GM12878 (cell line): Measurements from ENCODE around the gene ARMC3. TPM values are rescaled to one million over a fixed set of nuclear protein-coding genes. Genes with fewer than 3 reads are reported as not detected.

Experiments used
- ATAC-seq: fragments of 200-7000 bp; cut with Tn5 transposase; 3 replicates; pipeline ENCODE4 v1.9.1; 2020; ENCODE audit warnings: mild to moderate bottlenecking, moderate library complexity
- BruUV-seq: library from RNA; stranded (reverse); fragments of 400-500 nt; replicated peaks from 2 replicates; lab custom pipeline; 2021; lab: Mats Ljungman, UMichigan
- CTCF ChIA-PET: fragments of 300-600 bp; sonication (Branson Sonifier 250); formaldehyde crosslinking; extraction: SDS; loops from one replicate; lab custom pipeline; 2021; ENCODE audit warnings: inconsistent platforms; lab: Yijun Ruan, JAX
- POLR2A ChIA-PET: fragments of 350-600 bp; formaldehyde crosslinking; extraction: SDS; loops from one replicate; lab custom pipeline; 2021; ENCODE audit warnings: inconsistent platforms; lab: Charles Lee
- RAD21 ChIA-PET: fragments of 300-600 bp; sonication (Branson Sonifier 250); formaldehyde crosslinking; loops from one replicate; lab custom pipeline; 2023; ENCODE audit warnings: antibody characterized with exemption; ENCODE audit not compliant: unreplicated experiment; lab: Charles Lee
- SMC1A ChIA-PET: fragments of 300-600 bp; sonication (Branson Sonifier 250); formaldehyde crosslinking; loops from one replicate; lab custom pipeline; 2023; ENCODE audit not compliant: unreplicated experiment, uncharacterized antibody; lab: Charles Lee
- DNase-seq: peaks from one replicate; pipeline ENCODE4 v3.0.0-alpha.2; 2011; ENCODE audit warnings: low read depth, low spot score
- FAIRE-seq: peaks from 3 replicates; lab custom pipeline; 2011; peaks lifted over from hg19 to GRCh38; lab: Jason Lieb, UNC
- H2AFZ ChIP-seq: 2 replicates; pipeline ENCODE4 v1.6.0; 2011; ENCODE audit warnings: low read depth, low read length, control low read depth; ENCODE audit not compliant: control insufficient read depth
- H3K27ac ChIP-seq: 2 replicates; pipeline ENCODE4 v1.5.1; 2011; ENCODE audit warnings: control low read depth; ENCODE audit not compliant: control insufficient read depth, insufficient read depth
- H3K27me3 ChIP-seq, 2 experiments: replicated peaks in 1 of 2; 2 replicates each; pipeline versions ENCODE4 v1.6.0 to v1.6.1; 2011; ENCODE audit warnings: low read length in 1 of 2; ENCODE audit not compliant: control insufficient read depth in 2 of 2, insufficient read depth in 2 of 2
- H3K36me3 ChIP-seq, 2 experiments: 2 replicates each; pipeline ENCODE4 v1.5.1; 2011; ENCODE audit warnings: low read length in 1 of 2; ENCODE audit not compliant: control insufficient read depth in 2 of 2, insufficient read depth in 2 of 2
- H3K4me1 ChIP-seq: 2 replicates; pipeline ENCODE4 v1.6.1; 2011; ENCODE audit warnings: mild to moderate bottlenecking, low read length, moderate library complexity, mixed read lengths; ENCODE audit not compliant: control insufficient read depth, insufficient read depth
- H3K4me2 ChIP-seq: 2 replicates; pipeline ENCODE4 v1.6.0; 2011; ENCODE audit warnings: control low read depth; ENCODE audit not compliant: control insufficient read depth, insufficient read depth
- H3K4me3 ChIP-seq: fragments of 200-600 bp; sonication (generic); 2 replicates; pipeline ENCODE4 v1.5.1; 2016
- H3K79me2 ChIP-seq: 2 replicates; pipeline ENCODE4 v1.6.0; 2011; ENCODE audit warnings: low read length; ENCODE audit not compliant: control insufficient read depth, insufficient read depth
- H3K9ac ChIP-seq: 2 replicates; pipeline ENCODE4 v1.8.0; 2011; ENCODE audit warnings: low read length, control low read depth, mixed read lengths; ENCODE audit not compliant: control insufficient read depth, insufficient read depth
- H3K9me3 ChIP-seq: replicated peaks from 3 replicates; pipeline ENCODE4 v1.5.1; 2011; ENCODE audit warnings: mild to moderate bottlenecking, low read length; ENCODE audit not compliant: control insufficient read depth, insufficient read depth
- H4K20me1 ChIP-seq: 2 replicates; pipeline ENCODE4 v1.6.0; 2011; ENCODE audit not compliant: control insufficient read depth, insufficient read depth
- BHLHE40 ChIP-seq, 2 experiments: fragments of 450-650 bp in 1 of 2; IDR thresholded peaks; 2 replicates each; pipeline ENCODE4 v1.6.1; 2011 to 2017; ENCODE audit warnings: low read depth in 2 of 2, borderline replicate concordance in 1 of 2, improper control_type of control experiment in 1 of 2, low read length in 1 of 2, mild to moderate bottlenecking in 1 of 2
- CHD2 ChIP-seq: IDR thresholded peaks from 2 replicates; pipeline ENCODE4 v1.6.1; 2011; ENCODE audit warnings: low read depth, low read length, improper control_type of control experiment, borderline replicate concordance
- EED ChIP-seq: sonication (generic); IDR thresholded peaks from 2 replicates; pipeline ENCODE4 v1.6.1; 2016; ENCODE audit warnings: antibody characterized with exemption, low read depth
- EZH2 ChIP-seq: IDR thresholded peaks from 2 replicates; pipeline ENCODE4 v1.6.1; 2012; ENCODE audit warnings: low read depth, mild to moderate bottlenecking, control low read depth, inconsistent platforms, low read length, borderline replicate concordance; ENCODE audit not compliant: control insufficient read depth
- PAX8 ChIP-seq: fragments of 450-650 bp; IDR thresholded peaks from 2 replicates; pipeline ENCODE4 v1.6.1; 2017; ENCODE audit warnings: mild to moderate bottlenecking, moderate library complexity
- RCOR1 ChIP-seq: conservative IDR thresholded peaks from 2 replicates; pipeline ENCODE4 v1.6.1; 2012; ENCODE audit warnings: low read depth, low read length, improper control_type of control experiment
- ZBTB33 ChIP-seq: fragments of 450-650 bp; IDR thresholded peaks from 2 replicates; pipeline ENCODE4 v1.6.1; 2017; ENCODE audit warnings: mild to moderate bottlenecking
- ZNF24 ChIP-seq: fragments of 450-650 bp; IDR thresholded peaks from 2 replicates; pipeline ENCODE4 v1.6.1; 2017; ENCODE audit warnings: antibody characterized with exemption, mild to moderate bottlenecking
- WGBS: methylation state at CpG from one replicate; pipeline ENCODE4 v1.1.6; 2016; ENCODE audit warnings: low lambda C conversion rate; ENCODE audit not compliant: insufficient replicate concordance, insufficient coverage; ENCODE audit errors: missing lambda C conversion rate; 5-methylcytosine and 5-hydroxymethylcytosine counted together
- in situ Hi-C: fragments of 300-500 bp; cut with MboI; formaldehyde crosslinking; loops from 9 replicates; pipeline ENCODE4 v1.14.3; 2018; ENCODE audit warnings: mixed read lengths
- intact Hi-C: fragments of 100-400 bp; cut with micrococcal nuclease; formaldehyde crosslinking; loops from one replicate; pipeline ENCODE4 v1.14.2; 2022; ENCODE audit not compliant: unreplicated experiment
- polyA plus RNA-seq, 11 experiments: library from polyadenylated mRNA; depleted of rRNA in 4 of 11; unstranded in 6 of 11; stranded (reverse) in 5 of 11; fragments of >200 nt; fragmentation: Nextera tagmentation in 4 of 11; fragmentation: Illumina TruSeq in 1 of 11; extraction: Ambion mirVana in 4 of 11; extraction: Trizol in 1 of 11; gene quantifications; 1 replicate in 1 of 11; 2 replicates in 10 of 11; pipeline versions ENCODE4 v1.2.1 to v1.2.3, GENCODE V29; 2011 to 2016; ENCODE audit warnings: inconsistent platforms in 2 of 11, missing spikeins in 2 of 11, low read depth in 1 of 11
- total RNA-seq, 4 experiments: library from RNA; depleted of rRNA in 3 of 4; stranded (reverse); fragments of >200 nt in 3 of 4; fragmentation: Illumina TruSeq in 1 of 4; extraction: Trizol in 1 of 4; gene quantifications; 2 replicates each; pipeline versions ENCODE4 v1.2.1 to v1.2.3, GENCODE V29; 2013 to 2021
- TF ChIP-seq, protein P1 (sequence below): fragments of 450-650 bp; formaldehyde crosslinking; IDR thresholded peaks from 2 replicates; pipeline ENCODE4 v1.4.0; 2020; ENCODE audit warnings: mild to moderate bottlenecking, moderate library complexity
- TF ChIP-seq, protein P2 (sequence below): IDR thresholded peaks from 2 replicates; pipeline ENCODE4 v1.6.1; 2011; ENCODE audit warnings: low read depth, low read length, improper control_type of control experiment, borderline replicate concordance
- TF ChIP-seq, protein P3 (sequence below): IDR thresholded peaks from 2 replicates; pipeline ENCODE4 v1.6.1; 2012; ENCODE audit warnings: mild to moderate bottlenecking, low read depth, low read length

The ARMC3 gene
- total and polyA plus RNA-seq, 10 of the 15 experiments (the other 5 are each of a cell fraction or from before 2014, with no cell fraction given), result 0.01 to 0.06 TPM; not detected in 8

DNA sequence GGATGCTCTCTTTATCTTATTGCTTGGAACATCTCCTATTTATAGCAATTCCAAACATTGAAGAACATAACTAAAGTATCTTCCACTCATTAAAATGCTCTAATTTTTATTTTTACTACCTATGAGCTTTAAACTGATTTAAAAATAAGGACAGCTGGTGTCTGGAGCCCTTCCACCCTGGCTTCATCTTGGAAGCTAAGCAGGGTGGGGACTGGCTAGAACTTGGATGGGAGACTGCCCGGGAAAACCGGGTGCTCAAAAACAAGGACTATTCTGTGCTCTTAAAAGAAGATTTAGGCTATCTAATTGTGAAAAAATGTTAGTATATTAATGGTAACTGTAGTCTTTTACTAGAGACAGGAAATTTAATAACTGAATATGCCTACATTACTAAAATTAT lies 69.2 kb downstream of the ARMC3 start:
- ChIA-PET CTCF (interaction anchor here (1.0 to 1.7 kb wide), 4 partner anchors 8 to 737 kb away, joined by 3 to 7 read pairs (median 4); no protein-coding TSS in a partner anchor), RAD21 (no interaction called here), POLR2A (no interaction called here), SMC1A (interaction anchor here (0.8 to 1.0 kb wide), 2 partner anchors 11 to 986 kb away, joined by 3 read pairs; no protein-coding TSS in a partner anchor)
- Histone ChIP-seq H3K4me2 (no peak overlapping the region), H3K27me3 (peaks cover 0 to 3% of the 10 kb centered on the region in 2 experiments; a peak in 2 of 4 replicates), H2AFZ (no peak overlapping the region), H3K9ac (no peak overlapping the region), H3K36me3 (no peaks in the 10 kb centered on the region), H3K27ac (no peak overlapping the region), H3K79me2 (no peaks in the 10 kb centered on the region), H3K4me3 (no peak overlapping the region), H3K4me1 (no peaks in the 10 kb centered on the region), H4K20me1 (no peaks in the 10 kb centered on the region), H3K9me3 (no peaks in the 10 kb centered on the region)
- FAIRE-seq (no peak), DNase-seq (no peak), ATAC-seq (no peak)
- no TSS peak for BruUV-seq
- 46% methylated on average over 2 of the region's 2 CpGs for WGBS
- in situ Hi-C loops (loop anchor here (25.0 kb wide), 1 partner anchor 735 kb away; no protein-coding TSS in a partner anchor), intact Hi-C loops (no loop called here)
- TF ChIP-seq BHLHE40 (IDR thresholded peaks at IDR 0.05; ENCODE audit: borderline replicate concordance in 1 of 2, low read depth in 2 of 2, low read length in 1 of 2) (no peak), RCOR1 (no peak), EZH2 (no peak), ZBTB33 (no peak), PAX8 (no peak), EED (0 out of 2 replicates have a peak, but pooled peaks have one; percentile 24), CHD2 (no peak), ZNF24 (peak; percentile 63; the same call in 1 of the 2 replicates)
- TF ChIP-seq, protein P1, sequence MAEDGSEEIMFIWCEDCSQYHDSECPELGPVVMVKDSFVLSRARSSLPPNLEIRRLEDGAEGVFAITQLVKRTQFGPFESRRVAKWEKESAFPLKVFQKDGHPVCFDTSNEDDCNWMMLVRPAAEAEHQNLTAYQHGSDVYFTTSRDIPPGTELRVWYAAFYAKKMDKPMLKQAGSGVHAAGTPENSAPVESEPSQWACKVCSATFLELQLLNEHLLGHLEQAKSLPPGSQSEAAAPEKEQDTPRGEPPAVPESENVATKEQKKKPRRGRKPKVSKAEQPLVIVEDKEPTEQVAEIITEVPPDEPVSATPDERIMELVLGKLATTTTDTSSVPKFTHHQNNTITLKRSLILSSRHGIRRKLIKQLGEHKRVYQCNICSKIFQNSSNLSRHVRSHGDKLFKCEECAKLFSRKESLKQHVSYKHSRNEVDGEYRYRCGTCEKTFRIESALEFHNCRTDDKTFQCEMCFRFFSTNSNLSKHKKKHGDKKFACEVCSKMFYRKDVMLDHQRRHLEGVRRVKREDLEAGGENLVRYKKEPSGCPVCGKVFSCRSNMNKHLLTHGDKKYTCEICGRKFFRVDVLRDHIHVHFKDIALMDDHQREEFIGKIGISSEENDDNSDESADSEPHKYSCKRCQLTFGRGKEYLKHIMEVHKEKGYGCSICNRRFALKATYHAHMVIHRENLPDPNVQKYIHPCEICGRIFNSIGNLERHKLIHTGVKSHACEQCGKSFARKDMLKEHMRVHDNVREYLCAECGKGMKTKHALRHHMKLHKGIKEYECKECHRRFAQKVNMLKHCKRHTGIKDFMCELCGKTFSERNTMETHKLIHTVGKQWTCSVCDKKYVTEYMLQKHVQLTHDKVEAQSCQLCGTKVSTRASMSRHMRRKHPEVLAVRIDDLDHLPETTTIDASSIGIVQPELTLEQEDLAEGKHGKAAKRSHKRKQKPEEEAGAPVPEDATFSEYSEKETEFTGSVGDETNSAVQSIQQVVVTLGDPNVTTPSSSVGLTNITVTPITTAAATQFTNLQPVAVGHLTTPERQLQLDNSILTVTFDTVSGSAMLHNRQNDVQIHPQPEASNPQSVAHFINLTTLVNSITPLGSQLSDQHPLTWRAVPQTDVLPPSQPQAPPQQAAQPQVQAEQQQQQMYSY, result no peak
- TF ChIP-seq, protein P2, sequence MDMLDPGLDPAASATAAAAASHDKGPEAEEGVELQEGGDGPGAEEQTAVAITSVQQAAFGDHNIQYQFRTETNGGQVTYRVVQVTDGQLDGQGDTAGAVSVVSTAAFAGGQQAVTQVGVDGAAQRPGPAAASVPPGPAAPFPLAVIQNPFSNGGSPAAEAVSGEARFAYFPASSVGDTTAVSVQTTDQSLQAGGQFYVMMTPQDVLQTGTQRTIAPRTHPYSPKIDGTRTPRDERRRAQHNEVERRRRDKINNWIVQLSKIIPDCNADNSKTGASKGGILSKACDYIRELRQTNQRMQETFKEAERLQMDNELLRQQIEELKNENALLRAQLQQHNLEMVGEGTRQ, result no peak
- TF ChIP-seq, protein P3, sequence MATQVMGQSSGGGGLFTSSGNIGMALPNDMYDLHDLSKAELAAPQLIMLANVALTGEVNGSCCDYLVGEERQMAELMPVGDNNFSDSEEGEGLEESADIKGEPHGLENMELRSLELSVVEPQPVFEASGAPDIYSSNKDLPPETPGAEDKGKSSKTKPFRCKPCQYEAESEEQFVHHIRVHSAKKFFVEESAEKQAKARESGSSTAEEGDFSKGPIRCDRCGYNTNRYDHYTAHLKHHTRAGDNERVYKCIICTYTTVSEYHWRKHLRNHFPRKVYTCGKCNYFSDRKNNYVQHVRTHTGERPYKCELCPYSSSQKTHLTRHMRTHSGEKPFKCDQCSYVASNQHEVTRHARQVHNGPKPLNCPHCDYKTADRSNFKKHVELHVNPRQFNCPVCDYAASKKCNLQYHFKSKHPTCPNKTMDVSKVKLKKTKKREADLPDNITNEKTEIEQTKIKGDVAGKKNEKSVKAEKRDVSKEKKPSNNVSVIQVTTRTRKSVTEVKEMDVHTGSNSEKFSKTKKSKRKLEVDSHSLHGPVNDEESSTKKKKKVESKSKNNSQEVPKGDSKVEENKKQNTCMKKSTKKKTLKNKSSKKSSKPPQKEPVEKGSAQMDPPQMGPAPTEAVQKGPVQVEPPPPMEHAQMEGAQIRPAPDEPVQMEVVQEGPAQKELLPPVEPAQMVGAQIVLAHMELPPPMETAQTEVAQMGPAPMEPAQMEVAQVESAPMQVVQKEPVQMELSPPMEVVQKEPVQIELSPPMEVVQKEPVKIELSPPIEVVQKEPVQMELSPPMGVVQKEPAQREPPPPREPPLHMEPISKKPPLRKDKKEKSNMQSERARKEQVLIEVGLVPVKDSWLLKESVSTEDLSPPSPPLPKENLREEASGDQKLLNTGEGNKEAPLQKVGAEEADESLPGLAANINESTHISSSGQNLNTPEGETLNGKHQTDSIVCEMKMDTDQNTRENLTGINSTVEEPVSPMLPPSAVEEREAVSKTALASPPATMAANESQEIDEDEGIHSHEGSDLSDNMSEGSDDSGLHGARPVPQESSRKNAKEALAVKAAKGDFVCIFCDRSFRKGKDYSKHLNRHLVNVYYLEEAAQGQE, result no peak
